ENCODE data around the gene NEMP2.

GRCh38 chr2:190462181-190462580 is 72.3 kb downstream of the NEMP2 start:
- TF ChIP-seq ZNF8 (CRISPR knock-in tag; IDR thresholded peaks at IDR 0.05) (no peak), ARNTL (CRISPR knock-in tag; IDR thresholded peaks at IDR 0.05; ENCODE audit: borderline replicate concordance, low read depth) (no peak), OSR1 (CRISPR knock-in tag; IDR thresholded peaks at IDR 0.05) (no peak), ZC3H10 (CRISPR knock-in tag; IDR thresholded peaks at IDR 0.05) (no peak), ZFP30 (CRISPR knock-in tag; IDR thresholded peaks at IDR 0.05) (no peak)
- TF ChIP-seq, protein P1, sequence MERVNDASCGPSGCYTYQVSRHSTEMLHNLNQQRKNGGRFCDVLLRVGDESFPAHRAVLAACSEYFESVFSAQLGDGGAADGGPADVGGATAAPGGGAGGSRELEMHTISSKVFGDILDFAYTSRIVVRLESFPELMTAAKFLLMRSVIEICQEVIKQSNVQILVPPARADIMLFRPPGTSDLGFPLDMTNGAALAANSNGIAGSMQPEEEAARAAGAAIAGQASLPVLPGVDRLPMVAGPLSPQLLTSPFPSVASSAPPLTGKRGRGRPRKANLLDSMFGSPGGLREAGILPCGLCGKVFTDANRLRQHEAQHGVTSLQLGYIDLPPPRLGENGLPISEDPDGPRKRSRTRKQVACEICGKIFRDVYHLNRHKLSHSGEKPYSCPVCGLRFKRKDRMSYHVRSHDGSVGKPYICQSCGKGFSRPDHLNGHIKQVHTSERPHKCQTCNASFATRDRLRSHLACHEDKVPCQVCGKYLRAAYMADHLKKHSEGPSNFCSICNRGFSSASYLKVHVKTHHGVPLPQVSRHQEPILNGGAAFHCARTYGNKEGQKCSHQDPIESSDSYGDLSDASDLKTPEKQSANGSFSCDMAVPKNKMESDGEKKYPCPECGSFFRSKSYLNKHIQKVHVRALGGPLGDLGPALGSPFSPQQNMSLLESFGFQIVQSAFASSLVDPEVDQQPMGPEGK (CRISPR knock-in tag; IDR thresholded peaks at IDR 0.05; ENCODE audit: borderline replicate concordance) = no peak
- TF ChIP-seq, protein P2, sequence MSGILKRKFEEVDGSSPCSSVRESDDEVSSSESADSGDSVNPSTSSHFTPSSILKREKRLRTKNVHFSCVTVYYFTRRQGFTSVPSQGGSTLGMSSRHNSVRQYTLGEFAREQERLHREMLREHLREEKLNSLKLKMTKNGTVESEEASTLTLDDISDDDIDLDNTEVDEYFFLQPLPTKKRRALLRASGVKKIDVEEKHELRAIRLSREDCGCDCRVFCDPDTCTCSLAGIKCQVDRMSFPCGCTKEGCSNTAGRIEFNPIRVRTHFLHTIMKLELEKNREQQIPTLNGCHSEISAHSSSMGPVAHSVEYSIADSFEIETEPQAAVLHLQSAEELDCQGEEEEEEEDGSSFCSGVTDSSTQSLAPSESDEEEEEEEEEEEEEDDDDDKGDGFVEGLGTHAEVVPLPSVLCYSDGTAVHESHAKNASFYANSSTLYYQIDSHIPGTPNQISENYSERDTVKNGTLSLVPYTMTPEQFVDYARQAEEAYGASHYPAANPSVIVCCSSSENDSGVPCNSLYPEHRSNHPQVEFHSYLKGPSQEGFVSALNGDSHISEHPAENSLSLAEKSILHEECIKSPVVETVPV (CRISPR knock-in tag; IDR thresholded peaks at IDR 0.05) = no peak
